ENCODE results near the gene ERC2. TPM values are rescaled to one million over a fixed set of nuclear protein-coding genes. Genes with fewer than 3 reads are reported as not detected.

Gene ERC2
- polyA plus RNA-seq, 3 donors = not detected

GRCh38 chr3:55911266-55911665 lies 557.0 kb downstream of the ERC2 start:
- Mint-ChIP-seq H3K9me3 (peaks cover 0 to 1% (median 0%) of the 10 kb centered on the region in 7 donors), H3K36me3 (no peaks in the 10 kb centered on the region), H3K4me1 (no peaks in the 10 kb centered on the region), H3K27ac (no peak overlapping the region), H3K27me3 (ENCODE audit: low read depth in 3 of 3) (peaks cover 0 to 2% (median 0%) of the 10 kb centered on the region in 3 donors), H3K4me3 (no peak overlapping the region)
- no peak for DNase-seq
- H3K9ac ChIP-seq (ENCODE audit: insufficient read depth, low read length, poor library complexity, severe bottlenecking) = no peak overlapping the region
- no peaks in the 10 kb centered on the region for H3K36me3 ChIP-seq (replicated peaks in 1 of 2; ENCODE audit: control insufficient read depth in 1 of 2, insufficient read depth in 2 of 2, low read length in 2 of 2)
- no peak overlapping the region for H3K27ac ChIP-seq (ENCODE audit: low read depth in 1 of 2, low read length in 2 of 2)
- no peaks in the 10 kb centered on the region for H4K20me1 ChIP-seq (ENCODE audit: insufficient read depth, low read length)
- H3K9me3 ChIP-seq (replicated peaks in 1 of 2; ENCODE audit: control insufficient read depth in 1 of 2, insufficient read depth in 1 of 2, low read length in 2 of 2) = no peaks in the 10 kb centered on the region
- TF ChIP-seq, protein P1, sequence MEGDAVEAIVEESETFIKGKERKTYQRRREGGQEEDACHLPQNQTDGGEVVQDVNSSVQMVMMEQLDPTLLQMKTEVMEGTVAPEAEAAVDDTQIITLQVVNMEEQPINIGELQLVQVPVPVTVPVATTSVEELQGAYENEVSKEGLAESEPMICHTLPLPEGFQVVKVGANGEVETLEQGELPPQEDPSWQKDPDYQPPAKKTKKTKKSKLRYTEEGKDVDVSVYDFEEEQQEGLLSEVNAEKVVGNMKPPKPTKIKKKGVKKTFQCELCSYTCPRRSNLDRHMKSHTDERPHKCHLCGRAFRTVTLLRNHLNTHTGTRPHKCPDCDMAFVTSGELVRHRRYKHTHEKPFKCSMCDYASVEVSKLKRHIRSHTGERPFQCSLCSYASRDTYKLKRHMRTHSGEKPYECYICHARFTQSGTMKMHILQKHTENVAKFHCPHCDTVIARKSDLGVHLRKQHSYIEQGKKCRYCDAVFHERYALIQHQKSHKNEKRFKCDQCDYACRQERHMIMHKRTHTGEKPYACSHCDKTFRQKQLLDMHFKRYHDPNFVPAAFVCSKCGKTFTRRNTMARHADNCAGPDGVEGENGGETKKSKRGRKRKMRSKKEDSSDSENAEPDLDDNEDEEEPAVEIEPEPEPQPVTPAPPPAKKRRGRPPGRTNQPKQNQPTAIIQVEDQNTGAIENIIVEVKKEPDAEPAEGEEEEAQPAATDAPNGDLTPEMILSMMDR (IDR thresholded peaks at IDR 0.05) = no peak
- no peaks in the 10 kb centered on the region for H3K4me1 ChIP-seq (ENCODE audit: control insufficient read depth in 1 of 2, insufficient read depth in 2 of 2, low read length in 2 of 2)
- no peak overlapping the region for H3K4me2 ChIP-seq (replicated peaks; ENCODE audit: extremely low read depth, low read length, poor library complexity, severe bottlenecking)
- H3K79me2 ChIP-seq (ENCODE audit: insufficient read depth, low read length) = no peaks in the 10 kb centered on the region
- no CpG with 5 or more reads among the region's 4 CpGs for WGBS (ENCODE audit: insufficient coverage)
- no peak overlapping the region for H3K4me3 ChIP-seq (replicated peaks in 1 of 3; ENCODE audit: low read depth in 2 of 3, low read length in 3 of 3)
- no peak overlapping the region for H2AFZ ChIP-seq (ENCODE audit: insufficient read depth, low read depth, low read length, poor library complexity, severe bottlenecking)
- intact Hi-C loops (cut with micrococcal nuclease) = no loop called here
- no peaks in the 10 kb centered on the region for H3K27me3 ChIP-seq (ENCODE audit: control insufficient read depth in 2 of 2, insufficient read depth in 2 of 2, low read length in 2 of 2)

DNA sequence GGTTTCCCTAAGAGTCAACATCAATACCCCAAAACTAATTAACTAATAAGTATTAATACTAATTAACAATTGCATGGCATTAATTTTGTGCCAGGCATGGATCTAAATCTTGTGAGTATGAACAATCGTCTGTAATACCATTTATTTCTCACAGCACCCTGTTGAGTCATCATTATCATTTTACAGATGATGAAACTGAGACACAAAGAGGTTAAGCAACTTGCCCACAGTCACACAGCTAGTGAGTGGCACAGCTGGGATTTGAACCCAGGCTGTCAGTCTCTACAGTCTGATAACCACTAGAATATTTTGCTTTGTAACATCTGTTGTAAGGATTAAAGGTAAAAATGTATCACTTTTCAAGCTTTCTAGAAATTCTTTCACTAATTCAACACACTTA lies 557.7 kb downstream of the ERC2 start:
- Histone ChIP-seq H3K79me2 (ENCODE audit: insufficient read depth, low read length) (no peaks in the 10 kb centered on the region), H3K27ac (ENCODE audit: low read depth in 1 of 2, low read length in 2 of 2) (no peak overlapping the region), H3K27me3 (ENCODE audit: control insufficient read depth in 2 of 2, insufficient read depth in 2 of 2, low read length in 2 of 2) (no peaks in the 10 kb centered on the region), H3K9ac (ENCODE audit: insufficient read depth, low read length, poor library complexity, severe bottlenecking) (no peak overlapping the region), H2AFZ (ENCODE audit: insufficient read depth, low read depth, low read length, poor library complexity, severe bottlenecking) (no peak overlapping the region), H3K4me3 (replicated peaks in 1 of 3; ENCODE audit: low read depth in 2 of 3, low read length in 3 of 3) (no peak overlapping the region), H3K4me1 (ENCODE audit: control insufficient read depth in 1 of 2, insufficient read depth in 2 of 2, low read length in 2 of 2) (no peaks in the 10 kb centered on the region), H4K20me1 (ENCODE audit: insufficient read depth, low read length) (no peaks in the 10 kb centered on the region), H3K4me2 (replicated peaks; ENCODE audit: extremely low read depth, low read length, poor library complexity, severe bottlenecking) (no peak overlapping the region), H3K9me3 (replicated peaks in 1 of 2; ENCODE audit: control insufficient read depth in 1 of 2, insufficient read depth in 1 of 2, low read length in 2 of 2) (no peaks in the 10 kb centered on the region), H3K36me3 (replicated peaks in 1 of 2; ENCODE audit: control insufficient read depth in 1 of 2, insufficient read depth in 2 of 2, low read length in 2 of 2) (no peaks in the 10 kb centered on the region)
- Mint-ChIP-seq H3K4me1 (no peaks in the 10 kb centered on the region), H3K36me3 (no peaks in the 10 kb centered on the region), H3K4me3 (no peak overlapping the region), H3K27ac (no peak overlapping the region), H3K27me3 (ENCODE audit: low read depth in 3 of 3) (peaks cover 0 to 4% (median 0%) of the 10 kb centered on the region in 3 donors), H3K9me3 (peaks cover 0 to 1% (median 0%) of the 10 kb centered on the region in 7 donors)
- WGBS (ENCODE audit: insufficient coverage) = no CpG with 5 or more reads among the region's 1 CpG
- TF ChIP-seq, protein P1 (IDR thresholded peaks at IDR 0.05) = no peak
- DNase-seq = no peak
- intact Hi-C loops (cut with micrococcal nuclease) = no loop called here

Data from CD14-positive monocyte (primary cell).